HepG2 (cell line): ENCODE results near the gene SPART. TPM values are rescaled to one million over a fixed set of nuclear protein-coding genes. Genes with fewer than 3 reads are reported as not detected.

Experiments
- BCL6 ChIP-seq: IDR thresholded peaks from 2 replicates; pipeline ENCODE4 v1.6.1; 2016; ENCODE audit warnings: missing genetic modification reagents, missing compliant biosample characterization
- FOXA1 ChIP-seq, 2 experiments: fragments of 450-650 bp in 1 of 2; sonication (generic) in 1 of 2; formaldehyde crosslinking in 1 of 2; IDR thresholded peaks; 2 replicates each; pipeline versions ENCODE4 v1.4.0 to v1.6.1; 2016 to 2020; ENCODE audit warnings: missing genetic modification reagents in 1 of 2
- GATAD2A ChIP-seq: IDR thresholded peaks from 2 replicates; pipeline ENCODE4 v1.6.1; 2016
- HDAC1 ChIP-seq: sonication (generic); formaldehyde crosslinking; IDR thresholded peaks from 2 replicates; pipeline ENCODE4 v1.5.1; 2020; ENCODE audit warnings: mild to moderate bottlenecking, missing genetic modification reagents
- HNF4A ChIP-seq: sonication (generic); formaldehyde crosslinking; IDR thresholded peaks from 2 replicates; pipeline ENCODE4 v1.4.0; 2020; ENCODE audit warnings: missing genetic modification reagents
- HOXA3 ChIP-seq: sonication (generic); formaldehyde crosslinking; IDR thresholded peaks from 2 replicates; pipeline ENCODE4 v1.5.0; 2020; ENCODE audit warnings: missing genetic modification reagents
- KMT2B ChIP-seq: IDR thresholded peaks from 2 replicates; pipeline ENCODE4 v1.6.1; 2016; ENCODE audit warnings: missing genetic modification reagents, missing compliant biosample characterization
- NRL ChIP-seq: sonication (generic); formaldehyde crosslinking; IDR thresholded peaks from 2 replicates; pipeline ENCODE4 v1.5.0; 2020; ENCODE audit warnings: missing genetic modification reagents, mild to moderate bottlenecking, moderate library complexity, borderline replicate concordance
- ONECUT2 ChIP-seq: sonication (generic); formaldehyde crosslinking; IDR thresholded peaks from 2 replicates; pipeline ENCODE4 v1.4.0; 2020; ENCODE audit warnings: missing genetic modification reagents
- PHF21A ChIP-seq: sonication (generic); formaldehyde crosslinking; IDR thresholded peaks from 2 replicates; pipeline ENCODE4 v1.5.0; 2020; ENCODE audit warnings: mild to moderate bottlenecking, missing genetic modification reagents
- POLR2A ChIP-seq, 2 experiments: IDR thresholded peaks; 2 replicates each; pipeline ENCODE4 v1.6.1; 2011; ENCODE audit warnings: low read depth in 2 of 2, low read length in 2 of 2, mild to moderate bottlenecking in 1 of 2, moderate library complexity in 1 of 2; ENCODE audit not compliant: insufficient read depth in 1 of 2
- TOE1 ChIP-seq: sonication (generic); formaldehyde crosslinking; IDR thresholded peaks from 2 replicates; pipeline ENCODE4 v1.4.0; 2020; ENCODE audit warnings: mild to moderate bottlenecking, missing genetic modification reagents
- TOPORS ChIP-seq: sonication (generic); formaldehyde crosslinking; IDR thresholded peaks from 2 replicates; pipeline ENCODE4 v1.8.0; 2023; ENCODE audit warnings: mild to moderate bottlenecking, missing genetic modification reagents
- ZBTB38 ChIP-seq: sonication (generic); formaldehyde crosslinking; IDR thresholded peaks from 2 replicates; pipeline ENCODE4 v1.5.1; 2020; ENCODE audit warnings: mild to moderate bottlenecking, missing genetic modification reagents
- ZNF124 ChIP-seq: sonication (generic); formaldehyde crosslinking; IDR thresholded peaks from 2 replicates; pipeline ENCODE4 v1.4.0; 2020; ENCODE audit warnings: missing genetic modification reagents
- ZNF251 ChIP-seq: sonication (generic); formaldehyde crosslinking; IDR thresholded peaks from 2 replicates; pipeline ENCODE4 v1.9.0; 2021; ENCODE audit warnings: mild to moderate bottlenecking, missing genetic modification reagents
- ZNF329 ChIP-seq: sonication (generic); formaldehyde crosslinking; IDR thresholded peaks from 2 replicates; pipeline ENCODE4 v1.9.0; 2021; ENCODE audit warnings: low read depth, mild to moderate bottlenecking, missing genetic modification reagents
- ZNF547 ChIP-seq: sonication (generic); formaldehyde crosslinking; IDR thresholded peaks from 2 replicates; pipeline ENCODE4 v1.5.1; 2020; ENCODE audit warnings: mild to moderate bottlenecking, missing genetic modification reagents
- ZSCAN25 ChIP-seq: sonication (generic); formaldehyde crosslinking; IDR thresholded peaks from 2 replicates; pipeline ENCODE4 v1.8.0; 2022; ENCODE audit warnings: mild to moderate bottlenecking, missing genetic modification reagents
- ZSCAN9 ChIP-seq: IDR thresholded peaks from 2 replicates; pipeline ENCODE4 v1.6.1; 2016; ENCODE audit warnings: borderline replicate concordance
- polyA plus RNA-seq, 8 experiments: library from polyadenylated mRNA; depleted of rRNA in 3 of 8; stranded (reverse) in 7 of 8; unstranded in 1 of 8; fragments of >200 nt; fragmentation: Illumina TruSeq in 4 of 8; extraction: Trizol in 4 of 8; gene quantifications; 2 replicates each; pipeline versions ENCODE4 v1.2.1 to v1.2.3, GENCODE V29; 2011 to 2016; ENCODE audit warnings: low read depth in 4 of 8, missing spikeins in 1 of 8, mixed read lengths in 1 of 8; ENCODE audit not compliant: insufficient read depth in 1 of 8
- total RNA-seq, 5 experiments: library from RNA; depleted of rRNA; stranded (reverse); fragments of >200 nt; fragmentation: Illumina TruSeq; extraction: Trizol; gene quantifications; 2 replicates each; pipeline ENCODE4 v1.2.3, GENCODE V29; 2016; ENCODE audit warnings: low read depth in 1 of 5
- TF ChIP-seq, protein P1 (sequence below): IDR thresholded peaks from 2 replicates; pipeline ENCODE4 v1.6.1; 2016; ENCODE audit warnings: missing compliant biosample characterization, missing genetic modification reagents, borderline replicate concordance
- TF ChIP-seq, protein P2 (sequence below): sonication (generic); formaldehyde crosslinking; IDR thresholded peaks from 2 replicates; pipeline ENCODE4 v1.4.0; 2020; ENCODE audit warnings: missing genetic modification reagents
- TF ChIP-seq, protein P3 (sequence below): sonication (generic); formaldehyde crosslinking; IDR thresholded peaks from 2 replicates; pipeline ENCODE4 v1.8.0; 2022; ENCODE audit warnings: mild to moderate bottlenecking, missing genetic modification reagents, borderline replicate concordance

The SPART gene
- total and polyA plus RNA-seq, 2 of the 13 experiments (the other 11 are each of a cell fraction or from before 2014, with no cell fraction given), result 8.9 to 28.8 TPM

DNA sequence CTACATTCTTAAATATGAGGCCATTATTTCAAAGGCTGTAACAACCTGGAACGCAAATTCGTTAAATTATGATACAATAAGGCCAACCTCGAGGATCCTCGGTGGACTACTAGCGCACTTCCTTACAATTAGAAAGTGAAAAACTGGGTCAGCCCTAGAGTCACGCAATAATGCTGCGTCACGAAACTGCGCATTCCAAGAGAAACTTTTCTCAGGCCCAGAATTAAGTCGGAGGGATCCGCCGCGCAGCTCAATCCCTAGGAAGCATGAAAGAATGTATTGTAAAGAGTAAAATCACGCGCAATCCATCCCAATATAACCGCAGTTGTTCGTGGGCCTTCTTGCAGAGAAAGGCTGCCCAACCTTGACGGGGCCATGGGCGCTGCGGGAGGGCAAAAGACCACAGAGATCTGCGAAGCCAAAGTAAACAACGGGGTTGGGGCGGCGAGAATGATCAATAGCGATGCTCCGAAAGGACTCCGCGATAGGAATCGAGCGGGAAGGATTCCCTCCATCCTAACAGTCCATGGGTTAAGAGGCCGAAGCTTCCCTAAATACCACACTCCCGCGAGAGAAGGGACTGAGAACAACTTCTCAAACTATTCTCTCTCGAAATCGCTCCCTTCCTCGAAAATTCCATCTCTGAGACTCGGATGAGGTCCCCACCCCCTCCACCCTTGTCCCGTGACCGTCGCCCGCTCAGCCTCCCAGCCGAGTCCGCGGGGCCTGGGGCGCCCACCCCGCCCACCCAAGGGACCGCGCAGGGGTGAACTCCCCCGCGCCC, 564 bp downstream of the SPART start (continued):
- TF ChIP-seq GATAD2A (peak; percentile 37; the same call in 1 of the 2 replicates), ZSCAN9 (CRISPR knock-in tag) (no peak), ZNF124 (CRISPR knock-in tag) (no peak), HNF4A (CRISPR knock-in tag) (peak; percentile 30; the same call in 1 of the 2 replicates), ZBTB38 (CRISPR knock-in tag) (peak; percentile 62; the same call in 1 of the 2 replicates), NRL (CRISPR knock-in tag) (0 out of 2 replicates have a peak, but pooled peaks have one; percentile 22), PHF21A (CRISPR knock-in tag) (0 out of 2 replicates have a peak, but pooled peaks have one; percentile 21), KMT2B (CRISPR knock-in tag) (0 out of 2 replicates have a peak, but pooled peaks have one; percentile 21), ZNF251 (no peak), ZNF329 (CRISPR knock-in tag) (0 out of 2 replicates have a peak, but pooled peaks have one; percentile 9), HOXA3 (peak; percentile 60), ZSCAN25 (CRISPR knock-in tag) (peak; percentile 77; the same call in 1 of the 2 replicates), TOPORS (CRISPR knock-in tag) (no peak), ONECUT2 (peak; percentile 76; the same call in 1 of the 2 replicates), TOE1 (CRISPR knock-in tag) (no peak), ZNF547 (0 out of 2 replicates have a peak, but pooled peaks have one; percentile 5), POLR2A (IDR thresholded peaks at IDR 0.05; ENCODE audit: insufficient read depth in 1 of 2, low read depth in 2 of 2, low read length in 2 of 2) (peak in 1 of 2 experiments; percentile 36; a peak in 1 of 4 replicates), FOXA1 (IDR thresholded peaks at IDR 0.05) (no peak), FOXA1 (CRISPR knock-in tag; IDR thresholded peaks at IDR 0.05) (peak; percentile 77), HDAC1 (CRISPR knock-in tag) (0 out of 2 replicates have a peak, but pooled peaks have one; percentile 31), BCL6 (CRISPR knock-in tag) (0 out of 2 replicates have a peak, but pooled peaks have one; percentile 12)
- TF ChIP-seq, protein P1, sequence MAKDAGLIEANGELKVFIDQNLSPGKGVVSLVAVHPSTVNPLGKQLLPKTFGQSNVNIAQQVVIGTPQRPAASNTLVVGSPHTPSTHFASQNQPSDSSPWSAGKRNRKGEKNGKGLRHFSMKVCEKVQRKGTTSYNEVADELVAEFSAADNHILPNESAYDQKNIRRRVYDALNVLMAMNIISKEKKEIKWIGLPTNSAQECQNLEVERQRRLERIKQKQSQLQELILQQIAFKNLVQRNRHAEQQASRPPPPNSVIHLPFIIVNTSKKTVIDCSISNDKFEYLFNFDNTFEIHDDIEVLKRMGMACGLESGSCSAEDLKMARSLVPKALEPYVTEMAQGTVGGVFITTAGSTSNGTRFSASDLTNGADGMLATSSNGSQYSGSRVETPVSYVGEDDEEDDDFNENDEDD (CRISPR knock-in tag), result peak; percentile 66; the same call in 1 of the 2 replicates
- TF ChIP-seq, protein P2, sequence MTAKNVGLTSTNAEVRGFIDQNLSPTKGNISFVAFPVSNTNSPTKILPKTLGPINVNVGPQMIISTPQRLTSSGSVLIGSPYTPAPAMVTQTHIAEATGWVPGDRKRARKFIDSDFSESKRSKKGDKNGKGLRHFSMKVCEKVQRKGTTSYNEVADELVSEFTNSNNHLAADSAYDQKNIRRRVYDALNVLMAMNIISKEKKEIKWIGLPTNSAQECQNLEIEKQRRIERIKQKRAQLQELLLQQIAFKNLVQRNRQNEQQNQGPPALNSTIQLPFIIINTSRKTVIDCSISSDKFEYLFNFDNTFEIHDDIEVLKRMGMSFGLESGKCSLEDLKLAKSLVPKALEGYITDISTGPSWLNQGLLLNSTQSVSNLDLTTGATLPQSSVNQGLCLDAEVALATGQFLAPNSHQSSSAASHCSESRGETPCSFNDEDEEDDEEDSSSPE (CRISPR knock-in tag), result peak; percentile 69; the same call in 1 of the 2 replicates
- TF ChIP-seq, protein P3, sequence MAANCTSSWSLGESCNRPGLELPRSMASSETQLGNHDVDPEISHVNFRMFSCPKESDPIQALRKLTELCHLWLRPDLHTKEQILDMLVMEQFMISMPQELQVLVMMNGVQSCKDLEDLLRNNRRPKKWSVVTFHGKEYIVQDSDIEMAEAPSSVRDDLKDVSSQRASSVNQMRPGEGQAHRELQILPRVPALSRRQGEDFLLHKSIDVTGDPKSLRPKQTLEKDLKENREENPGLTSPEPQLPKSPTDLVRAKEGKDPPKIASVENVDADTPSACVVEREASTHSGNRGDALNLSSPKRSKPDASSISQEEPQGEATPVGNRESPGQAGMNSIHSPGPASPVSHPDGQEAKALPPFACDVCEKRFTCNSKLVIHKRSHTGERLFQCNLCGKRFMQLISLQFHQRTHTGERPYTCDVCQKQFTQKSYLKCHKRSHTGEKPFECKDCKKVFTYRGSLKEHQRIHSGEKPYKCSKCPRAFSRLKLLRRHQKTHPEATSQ (CRISPR knock-in tag), result peak; percentile 42; the same call in 1 of the 2 replicates
- TF ChIP-seq, all 625 proteins: peak for 30
